Measurements from ENCODE around the gene PCBP4. TPM values are rescaled to one million over a fixed set of nuclear protein-coding genes. Genes with fewer than 3 reads are reported as not detected.
"Not testable (repeated sequence)": the region's sequence is repeated elsewhere in the genome, so short reads cannot be mapped to it uniquely, and the experiment has no call there.

The PCBP4 gene
- total RNA-seq, 1 donor from 2014 or later: 11.5 TPM

GRCh38 chr3:51993657-51994056, 26.4 kb upstream of the PCBP4 start:
- ATAC-seq: not testable (repeated sequence)

- no peak for ATAC-seq
Measured at GRCh38 chr3:51992017-51992682, 24.9 kb upstream of the PCBP4 start.

GRCh38 chr3:51990501-51990971, 23.3 kb upstream of the PCBP4 start:
- ATAC-seq: not testable (repeated sequence)

- ATAC-seq: no peak
Measured at GRCh38 chr3:51988286-51989146, 21.3 kb upstream of the PCBP4 start.

- no peak for ATAC-seq
Measured at GRCh38 chr3:51987568-51987967, 20.3 kb upstream of the PCBP4 start.

GRCh38 chr3:51986010-51986947, 19.0 kb upstream of the PCBP4 start:
- no peak for ATAC-seq

GRCh38 chr3:51985063-51985462, 17.8 kb upstream of the PCBP4 start:
- ATAC-seq: no peak

GRCh38 chr3:51984269-51984647, 17.0 kb upstream of the PCBP4 start:
- ATAC-seq: no peak

GRCh38 chr3:51983578-51984268, 16.5 kb upstream of the PCBP4 start:
- ATAC-seq: no peak

- peak; percentile 84 for ATAC-seq
Measured at GRCh38 chr3:51982838-51983577, 15.8 kb upstream of the PCBP4 start, which contains the start of gene ACY1. Gene ACY1, plus strand, starts transcription at chr3:51983535. Its CDS starts 530 bp downstream, at chr3:51984065.

GRCh38 chr3:51982352-51982837, 15.1 kb upstream of the PCBP4 start:
- ATAC-seq: peak; percentile 23

- no peak for ATAC-seq
Measured at GRCh38 chr3:51980253-51980652, 13.0 kb upstream of the PCBP4 start.

GRCh38 chr3:51978143-51978502, 10.9 kb upstream of the PCBP4 start:
- no peak for ATAC-seq

GRCh38 chr3:51977446-51978142, 10.3 kb upstream of the PCBP4 start:
- peak; percentile 14 for ATAC-seq

- ATAC-seq: no peak
Measured at GRCh38 chr3:51975852-51976549, 8.7 kb upstream of the PCBP4 start.

- peak; percentile 73 for ATAC-seq
Measured at GRCh38 chr3:51974963-51975851, 8.0 kb upstream of the PCBP4 start, which contains the start of gene ABHD14A. Gene ABHD14A, plus strand, starts transcription at chr3:51975064. Its CDS starts 72 bp downstream, at chr3:51975136.

- ATAC-seq: peak; percentile 26
Measured at GRCh38 chr3:51974277-51974962, 7.2 kb upstream of the PCBP4 start.

GRCh38 chr3:51971350-51971749, 4.1 kb upstream of the PCBP4 start:
- no peak for ATAC-seq
